Activated naive CD4-positive, alpha-beta T cell treated with anti-CD3 and anti-CD28 coated beads, Interleukin-2, amount 50 U/mL, for 24 hours (primary cell): Measurements from ENCODE around the gene SSH3.

ENCODE experiments used
- H3K27ac Mint-ChIP-seq: one replicate; pipeline ENCODE4 v1.8.0; 2021; ENCODE audit warnings: mild to moderate bottlenecking, mixed read lengths
- H3K27me3 Mint-ChIP-seq: one replicate; pipeline ENCODE4 v1.8.0; 2021; ENCODE audit warnings: mixed read lengths
- H3K36me3 Mint-ChIP-seq: one replicate; pipeline ENCODE4 v1.8.0; 2021; ENCODE audit warnings: mixed read lengths
- H3K4me1 Mint-ChIP-seq: one replicate; pipeline ENCODE4 v1.8.0; 2021; ENCODE audit warnings: mixed read lengths
- H3K4me3 Mint-ChIP-seq: one replicate; pipeline ENCODE4 v1.8.0; 2021; ENCODE audit warnings: mild to moderate bottlenecking, mixed read lengths
- H3K9me3 Mint-ChIP-seq: one replicate; pipeline ENCODE4 v1.8.0; 2021; ENCODE audit warnings: mixed read lengths

SSH3 gene

GRCh38 chr11:67295846-67296245 is 7.5 kb upstream of the SSH3 start:
- Mint-ChIP-seq H3K36me3 (peaks cover 22% of the 10 kb centered on the region), H3K27me3 (no peaks in the 10 kb centered on the region), H3K9me3 (peaks cover 6% of the 10 kb centered on the region), H3K27ac (no peak overlapping the region), H3K4me3 (no peak overlapping the region), H3K4me1 (peaks cover 45% of the 10 kb centered on the region)

GRCh38 chr11:67298786-67299185 is 4.5 kb upstream of the SSH3 start:
- Mint-ChIP-seq H3K36me3 (peaks cover 20% of the 10 kb centered on the region), H3K4me3 (no peak overlapping the region)

GRCh38 chr11:67299471-67300191 is 3.7 kb upstream of the SSH3 start:
- peaks cover 18% of the 10 kb centered on the region for H3K36me3 Mint-ChIP-seq
- no peak overlapping the region for H3K27ac Mint-ChIP-seq

More at GRCh38 chr11:67298786-67299185, 4.5 kb upstream of the SSH3 start:
- H3K27me3 Mint-ChIP-seq, result no peaks in the 10 kb centered on the region
- peak overlapping the region; percentile 19 for H3K27ac Mint-ChIP-seq
- peaks cover 30% of the 10 kb centered on the region for H3K4me1 Mint-ChIP-seq
- peaks cover 6% of the 10 kb centered on the region for H3K9me3 Mint-ChIP-seq

DNA sequence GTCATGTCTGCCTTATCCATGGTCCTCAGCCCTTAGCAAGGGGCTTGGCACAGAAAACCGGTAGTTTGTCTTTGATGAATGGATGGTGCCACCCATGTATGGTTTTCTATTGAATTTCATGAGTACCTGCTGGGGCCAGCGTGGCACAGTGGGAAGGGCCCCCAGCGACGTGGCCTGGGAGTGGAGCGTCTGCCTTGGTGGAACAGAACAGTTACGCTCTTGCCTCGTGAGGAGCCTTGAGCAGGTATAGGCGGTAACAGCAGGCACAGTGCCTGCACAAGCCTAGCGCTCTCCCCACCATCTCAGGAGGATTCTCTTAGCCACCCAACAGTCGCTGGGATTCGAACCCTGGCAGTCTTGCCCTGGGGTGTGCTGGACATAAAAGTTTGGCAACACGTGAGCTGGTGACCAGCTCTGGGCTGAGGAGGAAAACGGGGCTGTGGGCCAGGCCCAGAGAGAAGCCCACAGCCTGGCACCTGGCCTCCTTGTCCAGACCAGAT is 3.0 kb upstream of the SSH3 start:
- H3K4me3 Mint-ChIP-seq, result no peak overlapping the region
- no peaks in the 10 kb centered on the region for H3K27me3 Mint-ChIP-seq
- peaks cover 30% of the 10 kb centered on the region for H3K4me1 Mint-ChIP-seq
- H3K27ac Mint-ChIP-seq, result no peak overlapping the region
- peaks cover 18% of the 10 kb centered on the region for H3K36me3 Mint-ChIP-seq
- H3K9me3 Mint-ChIP-seq, result peaks cover 6% of the 10 kb centered on the region

More at GRCh38 chr11:67299471-67300191, 3.7 kb upstream of the SSH3 start:
- H3K4me3 Mint-ChIP-seq, result no peak overlapping the region
- H3K4me1 Mint-ChIP-seq, result peaks cover 27% of the 10 kb centered on the region
- H3K9me3 Mint-ChIP-seq, result peaks cover 6% of the 10 kb centered on the region
- no peaks in the 10 kb centered on the region for H3K27me3 Mint-ChIP-seq

GRCh38 chr11:67300756-67301312 is 2.5 kb upstream of the SSH3 start:
- Mint-ChIP-seq H3K9me3 (peaks cover 6% of the 10 kb centered on the region), H3K27ac (no peak overlapping the region), H3K4me1 (peaks cover 28% of the 10 kb centered on the region), H3K27me3 (no peaks in the 10 kb centered on the region), H3K4me3 (no peak overlapping the region), H3K36me3 (peaks cover 14% of the 10 kb centered on the region)

DNA sequence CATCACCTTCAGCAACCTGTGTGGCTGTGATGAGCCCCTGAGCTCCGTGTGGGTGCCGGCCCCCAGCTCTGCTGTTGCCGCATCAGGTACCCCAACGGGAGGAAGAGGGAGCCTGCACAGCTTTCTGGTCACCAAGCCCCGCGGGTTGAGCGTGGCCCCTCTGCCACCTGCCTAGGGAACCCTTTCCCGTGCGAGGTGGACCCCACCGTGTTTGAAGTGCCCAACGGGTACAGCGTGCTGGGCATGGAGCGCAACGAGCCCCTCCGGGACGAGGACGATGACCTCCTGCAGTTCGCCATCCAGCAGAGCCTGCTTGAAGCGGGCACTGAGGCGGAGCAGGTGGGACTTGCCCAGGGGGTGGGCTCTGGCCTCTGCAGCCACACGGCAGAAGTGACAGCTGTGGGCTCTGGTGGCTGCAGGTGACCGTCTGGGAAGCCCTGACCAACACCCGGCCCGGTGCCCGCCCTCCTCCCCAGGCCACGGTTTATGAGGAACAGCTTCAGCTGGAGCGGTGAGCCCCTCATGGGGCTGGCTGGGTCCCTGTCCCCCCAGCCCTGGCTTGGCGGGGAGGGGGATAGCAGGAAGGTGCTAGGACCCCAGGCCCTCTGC is 1.9 kb upstream of the SSH3 start:
- peaks cover 8% of the 10 kb centered on the region for H3K36me3 Mint-ChIP-seq
- H3K27ac Mint-ChIP-seq, result no peak overlapping the region
- peaks cover 22% of the 10 kb centered on the region for H3K4me1 Mint-ChIP-seq
- H3K4me3 Mint-ChIP-seq, result no peak overlapping the region
- H3K27me3 Mint-ChIP-seq, result no peaks in the 10 kb centered on the region
- H3K9me3 Mint-ChIP-seq, result peaks cover under 1% of the 10 kb centered on the region

- Mint-ChIP-seq H3K27me3 (no peaks in the 10 kb centered on the region), H3K27ac (peak overlapping the region; percentile 65), H3K4me3 (peak overlapping the region; percentile 19), H3K36me3 (peaks cover 2% of the 10 kb centered on the region), H3K9me3 (no peaks in the 10 kb centered on the region), H3K4me1 (peaks cover 16% of the 10 kb centered on the region)
Measured at GRCh38 chr11:67301951-67302516, 1.3 kb upstream of the SSH3 start.

DNA sequence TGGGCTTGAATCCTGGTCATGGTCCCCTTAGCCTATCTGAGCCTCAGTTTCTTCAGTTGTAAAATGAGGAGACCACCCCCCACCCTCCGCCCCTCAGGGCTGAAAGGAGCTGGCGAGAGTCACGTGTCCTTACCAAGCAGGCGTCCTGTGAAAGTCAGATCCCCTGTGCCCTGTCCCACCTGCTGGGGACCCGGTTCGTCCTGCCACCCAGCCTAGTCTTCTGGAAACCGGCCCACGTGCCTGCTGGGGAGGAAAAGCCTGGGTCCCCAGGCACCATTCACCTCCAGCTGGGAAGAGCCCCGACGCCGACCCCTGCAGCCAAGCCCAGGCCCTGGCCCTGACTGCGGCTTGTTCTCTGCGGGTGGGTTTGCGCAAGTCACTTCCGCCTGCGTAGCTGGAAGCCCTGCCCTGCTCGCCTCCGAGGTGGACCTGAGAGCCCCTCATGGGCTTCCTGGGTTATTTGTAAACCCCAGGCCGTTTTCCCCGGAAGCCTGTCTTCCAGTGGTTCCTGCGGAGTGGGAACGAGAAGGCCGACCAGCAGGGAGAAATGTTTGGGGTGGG is 679 bp upstream of the SSH3 start:
- Mint-ChIP-seq H3K4me1 (peaks cover 14% of the 10 kb centered on the region), H3K4me3 (peak overlapping the region; percentile 19), H3K9me3 (no peaks in the 10 kb centered on the region), H3K36me3 (peaks cover 2% of the 10 kb centered on the region), H3K27ac (no peak overlapping the region), H3K27me3 (no peaks in the 10 kb centered on the region)

GRCh38 chr11:67303835-67304411 is 593 bp downstream of the SSH3 start:
- no peak overlapping the region for H3K27ac Mint-ChIP-seq
- H3K27me3 Mint-ChIP-seq, result no peaks in the 10 kb centered on the region

GRCh38 chr11:67304511-67305113 is 1.3 kb downstream of the SSH3 start:
- H3K4me1 Mint-ChIP-seq, result peaks cover 5% of the 10 kb centered on the region
- no peaks in the 10 kb centered on the region for H3K9me3 Mint-ChIP-seq
- H3K4me3 Mint-ChIP-seq, result peak overlapping the region; percentile 11
- no peak overlapping the region for H3K27ac Mint-ChIP-seq
- H3K27me3 Mint-ChIP-seq, result no peaks in the 10 kb centered on the region
- H3K36me3 Mint-ChIP-seq, result no peaks in the 10 kb centered on the region

More at GRCh38 chr11:67303835-67304411, 593 bp downstream of the SSH3 start:
- Mint-ChIP-seq H3K4me1 (peaks cover 5% of the 10 kb centered on the region), H3K9me3 (no peaks in the 10 kb centered on the region), H3K4me3 (peak overlapping the region; percentile 63), H3K36me3 (no peaks in the 10 kb centered on the region)

DNA sequence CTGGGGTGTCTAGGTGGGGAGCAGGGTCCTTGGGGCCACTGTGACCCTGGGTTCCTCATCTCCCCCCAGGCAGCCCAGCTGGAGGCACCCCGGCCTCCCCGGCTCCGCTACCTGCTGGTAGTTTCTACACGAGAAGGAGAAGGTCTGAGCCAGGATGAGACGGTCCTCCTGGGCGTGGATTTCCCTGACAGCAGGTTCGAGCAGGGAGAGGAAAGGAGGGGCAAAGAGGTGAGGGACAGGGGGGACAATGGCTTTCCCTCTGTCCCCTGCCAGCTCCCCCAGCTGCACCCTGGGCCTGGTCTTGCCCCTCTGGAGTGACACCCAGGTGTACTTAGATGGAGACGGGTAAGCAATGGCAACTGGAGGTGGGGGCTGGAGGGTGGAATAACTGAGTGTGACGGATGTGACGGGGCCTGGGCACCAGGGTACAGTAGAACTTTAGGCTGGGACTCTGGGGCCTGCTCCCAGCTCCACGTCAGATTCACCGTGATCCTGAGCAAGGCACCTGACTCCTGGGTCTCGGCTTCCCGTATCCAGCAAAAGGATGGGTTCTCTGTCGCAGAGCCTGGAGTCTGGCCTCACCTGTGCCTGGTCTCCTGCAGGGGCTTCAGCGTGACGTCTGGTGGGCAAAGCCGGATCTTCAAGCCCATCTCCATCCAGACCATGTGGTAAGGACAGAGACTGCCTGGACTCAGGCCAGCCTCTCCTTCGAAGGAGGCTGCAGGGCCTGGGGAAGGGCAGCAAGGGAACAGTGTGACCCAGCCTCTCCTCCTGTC is 3.6 kb downstream of the SSH3 start:
- Mint-ChIP-seq H3K27me3 (no peaks in the 10 kb centered on the region), H3K36me3 (no peaks in the 10 kb centered on the region), H3K27ac (peak overlapping the region; percentile 12), H3K4me1 (peaks cover 12% of the 10 kb centered on the region), H3K4me3 (no peak overlapping the region), H3K9me3 (no peaks in the 10 kb centered on the region)

DNA sequence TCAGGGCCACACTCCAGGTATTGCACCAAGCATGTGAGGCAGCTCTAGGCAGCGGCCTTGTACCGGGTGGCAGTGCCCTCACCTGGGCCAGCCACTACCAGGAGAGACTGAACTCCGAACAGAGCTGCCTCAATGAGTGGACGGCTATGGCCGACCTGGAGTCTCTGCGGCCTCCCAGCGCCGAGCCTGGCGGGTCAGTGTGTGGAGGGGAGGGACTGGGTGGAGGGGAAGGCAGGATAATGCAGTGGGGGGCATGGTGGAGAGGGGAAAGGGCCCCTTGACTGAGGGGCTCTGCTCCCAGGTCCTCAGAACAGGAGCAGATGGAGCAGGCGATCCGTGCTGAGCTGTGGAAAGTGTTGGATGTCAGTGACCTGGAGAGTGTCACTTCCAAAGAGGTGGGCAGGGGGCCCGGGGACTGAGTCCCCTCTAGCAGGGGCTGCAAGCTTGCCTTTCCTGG is 4.2 kb downstream of the SSH3 start:
- H3K27ac Mint-ChIP-seq, result no peak overlapping the region
- H3K9me3 Mint-ChIP-seq, result no peaks in the 10 kb centered on the region
- peaks cover 18% of the 10 kb centered on the region for H3K4me1 Mint-ChIP-seq
- H3K27me3 Mint-ChIP-seq, result no peaks in the 10 kb centered on the region
- H3K36me3 Mint-ChIP-seq, result no peaks in the 10 kb centered on the region
- no peak overlapping the region for H3K4me3 Mint-ChIP-seq

GRCh38 chr11:67308031-67308866 is 4.9 kb downstream of the SSH3 start:
- Mint-ChIP-seq H3K36me3 (no peaks in the 10 kb centered on the region), H3K27ac (no peak overlapping the region), H3K27me3 (no peaks in the 10 kb centered on the region), H3K4me1 (peaks cover 25% of the 10 kb centered on the region), H3K9me3 (no peaks in the 10 kb centered on the region), H3K4me3 (no peak overlapping the region)

DNA sequence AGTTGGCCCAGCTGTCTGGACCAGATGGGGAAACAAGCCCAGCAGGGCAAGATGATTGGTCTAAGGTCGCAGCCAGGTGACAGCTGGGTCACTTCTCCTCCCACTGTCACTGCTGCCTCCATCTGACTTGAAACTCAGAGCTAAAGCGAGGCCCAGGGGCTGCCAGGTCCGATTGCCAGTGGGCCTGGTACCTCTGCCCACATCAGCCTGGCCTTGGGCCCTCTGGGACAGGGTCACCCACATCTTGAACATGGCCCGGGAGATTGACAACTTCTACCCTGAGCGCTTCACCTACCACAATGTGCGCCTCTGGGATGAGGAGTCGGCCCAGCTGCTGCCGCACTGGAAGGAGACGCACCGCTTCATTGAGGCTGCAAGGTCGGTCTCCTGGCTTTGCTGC is 5.8 kb downstream of the SSH3 start:
- H3K36me3 Mint-ChIP-seq, result no peaks in the 10 kb centered on the region
- no peaks in the 10 kb centered on the region for H3K27me3 Mint-ChIP-seq
- peaks cover 33% of the 10 kb centered on the region for H3K4me1 Mint-ChIP-seq
- H3K4me3 Mint-ChIP-seq, result no peak overlapping the region
- no peaks in the 10 kb centered on the region for H3K9me3 Mint-ChIP-seq
- H3K27ac Mint-ChIP-seq, result no peak overlapping the region
